PC-9 (cell line): ENCODE measurements around the gene PPP2R2B. TPM values are rescaled to one million over a fixed set of nuclear protein-coding genes. Genes with fewer than 3 reads are reported as not detected.

Experiments used
- BruUV-seq: library from RNA; stranded (reverse); fragments of 400-500 nt; replicated peaks from 2 replicates; lab custom pipeline; 2021; lab: Mats Ljungman, UMichigan
- CTCF ChIA-PET: fragments of 300-600 bp; sonication (Branson Sonifier 250); formaldehyde crosslinking; loops from one replicate; lab custom pipeline; 2022; ENCODE audit warnings: antibody characterized with exemption; lab: Charles Lee
- POLR2A ChIA-PET: fragments of 300-600 bp; sonication (Branson Sonifier 250); formaldehyde crosslinking; loops from one replicate; lab custom pipeline; 2022; ENCODE audit warnings: antibody characterized with exemption; ENCODE audit not compliant: unreplicated experiment; lab: Charles Lee
- DNase-seq, 2 experiments: peaks; one replicate each; pipeline versions ENCODE4 v3.0.0 to v3.0.0-alpha.2; 2015 to 2022; ENCODE audit warnings: mixed read lengths in 1 of 2
- H2AFZ ChIP-seq: fragments of 200-600 bp; sonication (generic); 2 replicates; pipeline ENCODE4 v1.8.1; 2017; ENCODE audit warnings: antibody characterized with exemption
- H3F3A ChIP-seq: fragments of 200-600 bp; sonication (generic); 2 replicates; pipeline ENCODE4 v1.8.1; 2017; ENCODE audit warnings: antibody characterized with exemption, mild to moderate bottlenecking, low read depth; ENCODE audit not compliant: insufficient read depth
- H3K27ac ChIP-seq: fragments of 200-600 bp; sonication (generic); 2 replicates; pipeline ENCODE4 v1.6.1; 2016; ENCODE audit warnings: mixed run types
- H3K27me3 ChIP-seq: fragments of 200-600 bp; sonication (generic); 2 replicates; pipeline ENCODE4 v1.6.1; 2016; ENCODE audit warnings: low read depth, mixed run types; ENCODE audit not compliant: insufficient read depth
- H3K36me3 ChIP-seq: fragments of 200-600 bp; sonication (generic); 2 replicates; pipeline ENCODE4 v1.6.1; 2016; ENCODE audit warnings: low read depth, mixed run types
- H3K4me1 ChIP-seq: fragments of 200-600 bp; sonication (generic); replicated peaks from 2 replicates; pipeline ENCODE4 v1.6.1; 2016; ENCODE audit warnings: mixed run types; ENCODE audit not compliant: insufficient read depth
- H3K4me2 ChIP-seq: fragments of 200-600 bp; sonication (generic); 2 replicates; pipeline ENCODE4 v1.6.1; 2017; ENCODE audit warnings: mixed run types
- H3K4me3 ChIP-seq: fragments of 200-600 bp; sonication (generic); 2 replicates; pipeline ENCODE4 v1.6.1; 2016; ENCODE audit warnings: mixed run types
- H3K79me2 ChIP-seq: fragments of 200-600 bp; sonication (generic); 2 replicates; pipeline ENCODE4 v1.6.1; 2017; ENCODE audit warnings: low read depth, mixed run types
- H3K9me2 ChIP-seq: fragments of 200-600 bp; sonication (generic); 2 replicates; pipeline ENCODE4 v1.8.1; 2017; ENCODE audit warnings: mild to moderate bottlenecking; ENCODE audit not compliant: insufficient read depth
- H3K9me3 ChIP-seq: fragments of 200-600 bp; sonication (generic); 2 replicates; pipeline ENCODE4 v1.8.1; 2016; ENCODE audit warnings: low read depth; ENCODE audit not compliant: insufficient read depth
- H4K20me1 ChIP-seq: fragments of 200-600 bp; sonication (generic); 2 replicates; pipeline ENCODE4 v1.8.1; 2017; ENCODE audit not compliant: insufficient read depth
- CTCF ChIP-seq: fragments of 200-600 bp; sonication (generic); conservative IDR thresholded peaks from 2 replicates; pipeline ENCODE4 v1.6.1; 2017; ENCODE audit warnings: mixed run types, antibody characterized with exemption, mild to moderate bottlenecking, moderate library complexity
- EZH2 ChIP-seq: fragments of 200-600 bp; sonication (generic); IDR thresholded peaks from 2 replicates; pipeline ENCODE4 v1.8.0; 2017; ENCODE audit warnings: antibody characterized with exemption, low read depth
- intact Hi-C: fragments of 100-400 bp; cut with micrococcal nuclease; formaldehyde crosslinking; loops from one replicate; pipeline ENCODE4 v1.10.0; 2022; ENCODE audit not compliant: unreplicated experiment
- total RNA-seq: library from RNA; stranded (reverse); gene quantifications from 2 replicates; pipeline ENCODE4 v1.2.3, GENCODE V29; 2021

PPP2R2B gene
- total RNA-seq, 1 experiment from 2014 or later = not detected

- no peak overlapping the region for H2AFZ ChIP-seq
- no peak overlapping the region for H3K27ac ChIP-seq
- H3K4me3 ChIP-seq = no peak overlapping the region
- intact Hi-C loops = no loop called here
- H3K4me2 ChIP-seq = no peak overlapping the region
- BruUV-seq = no TSS peak
- H4K20me1 ChIP-seq = no peaks in the 10 kb centered on the region
- DNase-seq = no peak
- no peaks in the 10 kb centered on the region for H3F3A ChIP-seq
- no peaks in the 10 kb centered on the region for H3K9me3 ChIP-seq
- POLR2A ChIA-PET = no interaction called here
- H3K27me3 ChIP-seq = peaks cover 5% of the 10 kb centered on the region; the same call in 1 of the 2 replicates
- no peaks in the 10 kb centered on the region for H3K79me2 ChIP-seq
- 0 out of 2 replicates have a peak, but pooled peaks cover 4% of the 10 kb centered on the region for H3K9me2 ChIP-seq
- H3K4me1 ChIP-seq = no peaks in the 10 kb centered on the region
- no peaks in the 10 kb centered on the region for H3K36me3 ChIP-seq
- CTCF ChIA-PET = no interaction called here
- TF ChIP-seq EZH2 = no peak
- TF ChIP-seq CTCF = no peak
Observed at GRCh38 chr5:146778261-146778660, 100.3 kb downstream of the PPP2R2B start.

- no peak for DNase-seq
- Histone ChIP-seq H3K36me3 (no peaks in the 10 kb centered on the region), H3K79me2 (no peaks in the 10 kb centered on the region), H3K4me2 (no peak overlapping the region), H3K4me3 (no peak overlapping the region), H3K27ac (no peak overlapping the region), H2AFZ (no peak overlapping the region), H3K4me1 (no peaks in the 10 kb centered on the region), H4K20me1 (no peaks in the 10 kb centered on the region), H3K27me3 (peaks cover 5% of the 10 kb centered on the region; the same call in 1 of the 2 replicates), H3F3A (no peaks in the 10 kb centered on the region), H3K9me2 (0 out of 2 replicates have a peak, but pooled peaks cover 4% of the 10 kb centered on the region), H3K9me3 (no peaks in the 10 kb centered on the region)
- ChIA-PET CTCF (no interaction called here), POLR2A (no interaction called here)
- BruUV-seq = no TSS peak
- intact Hi-C loops = no loop called here
- TF ChIP-seq CTCF (no peak), EZH2 (no peak)
Observed at GRCh38 chr5:146772881-146773466, 105.6 kb downstream of the PPP2R2B start.

DNA sequence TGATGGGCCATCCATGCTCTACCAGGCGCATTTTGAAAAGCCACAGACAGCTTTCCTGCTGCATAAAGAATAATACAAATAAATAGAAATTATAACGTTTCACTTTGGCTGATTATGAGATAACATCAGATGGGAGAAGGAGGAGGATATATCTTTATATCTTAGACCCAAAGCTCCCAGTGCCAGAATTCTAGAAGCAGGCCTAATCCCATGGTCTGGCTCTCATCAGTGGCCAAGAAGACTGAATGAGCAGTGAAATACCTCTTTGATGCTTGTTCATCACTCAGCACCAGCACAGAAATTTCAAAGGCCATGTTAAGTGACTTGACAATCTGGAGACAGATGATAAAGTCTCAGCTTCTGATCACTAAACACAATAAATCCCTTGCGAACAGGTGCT lies 107.6 kb downstream of the PPP2R2B start:
- Histone ChIP-seq H4K20me1 (no peaks in the 10 kb centered on the region), H3K4me1 (no peaks in the 10 kb centered on the region), H3K27me3 (no peaks in the 10 kb centered on the region), H3K36me3 (no peaks in the 10 kb centered on the region), H3F3A (no peaks in the 10 kb centered on the region), H3K4me3 (no peak overlapping the region), H3K9me2 (0 out of 2 replicates have a peak, but pooled peaks cover 4% of the 10 kb centered on the region), H3K27ac (no peak overlapping the region), H3K4me2 (no peak overlapping the region), H3K79me2 (no peaks in the 10 kb centered on the region), H2AFZ (no peak overlapping the region), H3K9me3 (no peaks in the 10 kb centered on the region)
- DNase-seq = no peak
- POLR2A ChIA-PET = no interaction called here
- BruUV-seq = no TSS peak
- TF ChIP-seq CTCF (no peak), EZH2 (no peak)
- CTCF ChIA-PET = no interaction called here
- intact Hi-C loops = no loop called here
